Trophoblast cell (in vitro differentiated cells and primary cell): Measurements from ENCODE around the gene ASPDH.

Source experiments
- DNase-seq, 2 donors: peaks; one replicate each; pipeline ENCODE4 v3.0.0-alpha.2; 2016
- H2AFZ ChIP-seq: 2 replicates; pipeline ENCODE4 v1.6.1; 2013; ENCODE audit warnings: low read length, moderate library complexity, mild to moderate bottlenecking; ENCODE audit not compliant: insufficient read depth, poor library complexity
- H2AK5ac ChIP-seq: 2 replicates; pipeline ENCODE4 v1.6.1; 2013; ENCODE audit warnings: mild to moderate bottlenecking, low read length
- H2BK120ac ChIP-seq: 2 replicates; pipeline ENCODE4 v1.6.1; 2013; ENCODE audit warnings: low read length, mild to moderate bottlenecking, moderate library complexity; ENCODE audit not compliant: insufficient read depth, poor library complexity
- H2BK12ac ChIP-seq: 2 replicates; pipeline ENCODE4 v1.6.1; 2013; ENCODE audit warnings: mild to moderate bottlenecking, low read length, moderate library complexity
- H2BK5ac ChIP-seq: 2 replicates; pipeline ENCODE4 v1.6.1; 2013; ENCODE audit warnings: low read length, low read depth, moderate library complexity, mild to moderate bottlenecking; ENCODE audit not compliant: poor library complexity
- H3K14ac ChIP-seq: 2 replicates; pipeline ENCODE4 v1.6.1; 2013; ENCODE audit warnings: mild to moderate bottlenecking, low read length
- H3K18ac ChIP-seq: 2 replicates; pipeline ENCODE4 v1.6.1; 2013; ENCODE audit warnings: mild to moderate bottlenecking, low read length
- H3K23ac ChIP-seq: 2 replicates; pipeline ENCODE4 v1.6.1; 2013; ENCODE audit warnings: low read length
- H3K27ac ChIP-seq: 2 replicates; pipeline ENCODE4 v1.5.1; 2013; ENCODE audit warnings: low read depth, mild to moderate bottlenecking, inconsistent platforms, low read length, moderate library complexity
- H3K27me3 ChIP-seq: 2 replicates; pipeline ENCODE4 v1.6.1; 2013; ENCODE audit warnings: inconsistent platforms, mild to moderate bottlenecking, low read length, moderate library complexity; ENCODE audit not compliant: insufficient read depth
- H3K36me3 ChIP-seq, 2 experiments: 1 replicate in 1 of 2; 2 replicates in 1 of 2; pipeline ENCODE4 v1.6.1; 2013; ENCODE audit warnings: low read length in 2 of 2, mild to moderate bottlenecking in 2 of 2, moderate library complexity in 1 of 2; ENCODE audit not compliant: insufficient read depth in 2 of 2, control insufficient read depth in 1 of 2
- H3K4ac ChIP-seq: 2 replicates; pipeline ENCODE4 v1.6.1; 2013; ENCODE audit warnings: low read depth, mild to moderate bottlenecking, low read length, moderate library complexity
- H3K4me1 ChIP-seq, 2 experiments: 1 replicate in 1 of 2; 2 replicates in 1 of 2; pipeline ENCODE4 v1.6.1; 2013; ENCODE audit warnings: low read length in 2 of 2, mild to moderate bottlenecking in 2 of 2, moderate library complexity in 1 of 2; ENCODE audit not compliant: insufficient read depth in 2 of 2, control insufficient read depth in 1 of 2
- H3K4me2 ChIP-seq: 2 replicates; pipeline ENCODE4 v1.6.1; 2013; ENCODE audit warnings: inconsistent platforms, mild to moderate bottlenecking, low read length, moderate library complexity
- H3K4me3 ChIP-seq: 2 replicates; pipeline ENCODE4 v1.5.1; 2013; ENCODE audit warnings: mild to moderate bottlenecking, low read depth, low read length, inconsistent platforms
- H3K79me1 ChIP-seq: one replicate; pipeline ENCODE4 v1.6.1; 2013; ENCODE audit warnings: low read length
- H3K79me2 ChIP-seq: 2 replicates; pipeline ENCODE4 v1.6.1; 2013; ENCODE audit warnings: low read length, mild to moderate bottlenecking; ENCODE audit not compliant: control insufficient read depth, insufficient read depth, poor library complexity
- H3K9ac ChIP-seq: 2 replicates; pipeline ENCODE4 v1.6.1; 2013; ENCODE audit warnings: mild to moderate bottlenecking, low read length
- H3K9me3 ChIP-seq: 2 replicates; pipeline ENCODE4 v1.6.1; 2013; ENCODE audit warnings: low read depth, mild to moderate bottlenecking, control low read depth, inconsistent platforms, low read length; ENCODE audit not compliant: insufficient read depth
- H4K12ac ChIP-seq: 2 replicates; pipeline ENCODE4 v1.6.1; 2013; ENCODE audit warnings: low read depth, mild to moderate bottlenecking, low read length, moderate library complexity
- H4K8ac ChIP-seq: 2 replicates; pipeline ENCODE4 v1.6.1; 2013; ENCODE audit warnings: low read depth, mild to moderate bottlenecking, low read length, moderate library complexity
- H4K91ac ChIP-seq: one replicate; pipeline ENCODE4 v1.6.1; 2013; ENCODE audit warnings: low read depth, mild to moderate bottlenecking, low read length, moderate library complexity
- WGBS: extraction: QIAGEN DNeasy Blood & Tissue Kit; methylation state at CpG from one replicate; pipeline ENCODE4 v1.1.7; 2013; ENCODE audit warnings: missing lambda C conversion rate; ENCODE audit not compliant: insufficient read length, insufficient coverage; ENCODE audit errors: extremely low coverage; 5-methylcytosine and 5-hydroxymethylcytosine counted together

ASPDH gene

DNA sequence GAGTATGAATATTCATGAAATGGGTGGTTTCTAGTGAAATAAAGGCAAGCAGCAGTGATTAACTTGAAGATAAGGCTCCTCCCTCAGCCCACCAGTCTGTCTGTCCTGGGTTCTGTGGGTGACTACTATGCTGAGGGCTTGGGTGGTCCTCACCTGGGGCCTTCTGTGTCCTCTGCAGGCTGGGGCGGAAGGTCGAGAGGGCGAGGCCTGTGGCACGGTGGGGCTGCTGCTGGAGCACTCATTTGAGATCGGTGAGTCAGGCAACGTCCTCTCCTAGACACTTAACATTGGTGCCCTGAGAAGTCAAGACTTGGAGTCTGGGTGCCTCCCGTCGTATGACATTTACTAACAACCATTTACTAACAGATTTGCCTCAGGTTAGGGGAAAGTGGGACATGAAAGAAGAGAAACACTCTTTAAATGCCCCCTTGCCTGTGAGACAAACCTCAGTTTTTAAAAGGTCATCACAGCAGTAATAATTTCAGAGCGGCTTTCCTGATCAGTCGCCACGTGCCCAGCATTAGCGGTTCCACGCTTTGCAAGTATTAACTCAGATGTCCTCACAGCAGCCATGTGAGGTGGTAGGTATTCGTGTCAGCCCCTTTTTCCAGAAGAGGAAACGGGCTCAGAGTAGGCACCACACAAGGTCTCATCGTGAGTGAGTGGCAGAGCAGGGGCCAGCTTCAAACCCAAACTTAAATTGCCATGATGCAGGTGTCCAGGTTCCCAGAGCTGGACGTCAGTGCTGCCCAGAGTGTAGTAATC is 35.8 kb downstream of the ASPDH start:
- no peak overlapping the region for H2BK12ac ChIP-seq
- H3K79me1 ChIP-seq: peaks cover 3% of the 10 kb centered on the region
- no peak overlapping the region for H3K14ac ChIP-seq
- WGBS: no CpG with 5 or more reads among the region's 17 CpGs
- H3K18ac ChIP-seq: no peak overlapping the region
- no peak overlapping the region for H3K27ac ChIP-seq
- H4K91ac ChIP-seq: no peak overlapping the region
- peaks cover 4% of the 10 kb centered on the region for H3K9me3 ChIP-seq
- H3K4me3 ChIP-seq: no peak overlapping the region
- H3K36me3 ChIP-seq: peaks cover 44 to 45% of the 10 kb centered on the region in 2 experiments
- no peak overlapping the region for H2BK120ac ChIP-seq
- no peak overlapping the region for H4K8ac ChIP-seq
- peaks cover 5% of the 10 kb centered on the region for H3K79me2 ChIP-seq
- peak overlapping the region; percentile 60 for H3K4ac ChIP-seq
- no peak overlapping the region for H2AK5ac ChIP-seq
- no peak overlapping the region for H2BK5ac ChIP-seq
- H3K4me2 ChIP-seq: no peak overlapping the region
- H3K23ac ChIP-seq: no peak overlapping the region
- DNase-seq: no peak
- peak overlapping the region; percentile 48 for H3K9ac ChIP-seq
- H4K12ac ChIP-seq: no peak overlapping the region
- H2AFZ ChIP-seq: no peak overlapping the region
- no peaks in the 10 kb centered on the region for H3K27me3 ChIP-seq
- peaks cover 3 to 13% of the 10 kb centered on the region in 2 experiments for H3K4me1 ChIP-seq

DNA sequence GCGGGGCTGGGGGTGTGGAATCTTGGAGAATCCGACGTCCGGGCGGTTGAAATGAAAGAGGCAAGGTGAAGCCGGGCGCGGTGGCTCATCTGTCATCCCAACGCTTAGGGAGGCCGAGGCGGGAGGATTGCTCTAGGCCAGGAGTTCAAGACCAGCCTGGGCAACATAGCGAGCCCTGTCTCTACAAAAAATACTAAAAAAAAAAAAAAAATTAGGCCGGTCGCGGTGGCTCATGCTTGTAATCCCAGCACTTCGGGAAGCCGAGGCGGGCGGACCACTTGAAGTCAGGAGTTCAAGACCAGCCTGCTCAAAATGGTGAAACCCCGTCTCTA is 36.8 kb downstream of the ASPDH start:
- Histone ChIP-seq H2AFZ (no peak overlapping the region), H3K4me1 (peaks cover 3 to 13% of the 10 kb centered on the region in 2 experiments)
- no CpG with 5 or more reads among the region's 20 CpGs for WGBS

GRCh38 chr19:50476224-50476906 is 37.3 kb downstream of the ASPDH start, which contains the start of the genes EMC10 and GARIN5A:
TSS of gene EMC10 (plus strand) at chr19:50476507. CDS start at chr19:50476545, 38 bp downstream.
TSS of gene GARIN5A (minus strand) at chr19:50476848. CDS start at chr19:50476388, 460 bp downstream.
- H2BK12ac ChIP-seq: no peak within 1 kb of the TSS
- no CpG with 5 or more reads among the region's 58 CpGs for WGBS
- H3K9ac ChIP-seq: peak within 1 kb of the TSS; percentile 89
- H4K91ac ChIP-seq: peak within 1 kb of the TSS; percentile 93
- peak within 1 kb of the TSS; percentile 78 for H3K4me2 ChIP-seq
- peak within 1 kb of the TSS; percentile 91 for H2AFZ ChIP-seq
- no peak within 1 kb of the TSS for H3K23ac ChIP-seq
- peak within 1 kb of the TSS; percentile 69 for H2BK120ac ChIP-seq
- peaks cover 32 to 33% of the 10 kb centered on the region in 2 experiments for H3K36me3 ChIP-seq
- H3K4me1 ChIP-seq: peaks cover 3 to 13% of the 10 kb centered on the region in 2 experiments
- peak within 1 kb of the TSS; percentile 98 for H4K8ac ChIP-seq
- H2BK5ac ChIP-seq: peak within 1 kb of the TSS; percentile 65
- H3K79me2 ChIP-seq: peaks cover 5% of the 10 kb centered on the region
- DNase-seq: peak; percentile 96 to 98
- H3K27me3 ChIP-seq: no peaks in the 10 kb centered on the region
- H3K4me3 ChIP-seq: peak within 1 kb of the TSS; percentile 83
- peak within 1 kb of the TSS; percentile 96 for H4K12ac ChIP-seq
- H3K14ac ChIP-seq: peak within 1 kb of the TSS; percentile 97
- peak within 1 kb of the TSS; percentile 82 for H3K27ac ChIP-seq
- H2AK5ac ChIP-seq: peak within 1 kb of the TSS; percentile 58
- peak within 1 kb of the TSS; percentile 88 for H3K18ac ChIP-seq
- peak within 1 kb of the TSS; percentile 73 for H3K4ac ChIP-seq
- peaks cover 4% of the 10 kb centered on the region for H3K9me3 ChIP-seq
- peaks cover 3% of the 10 kb centered on the region for H3K79me1 ChIP-seq

More for the DNA sequence above, 36.8 kb downstream of the ASPDH start:
- Histone ChIP-seq H3K27me3 (no peaks in the 10 kb centered on the region), H3K27ac (no peak overlapping the region), H3K79me2 (peaks cover 5% of the 10 kb centered on the region), H2AK5ac (no peak overlapping the region), H3K14ac (no peak overlapping the region), H3K4ac (no peak overlapping the region), H2BK5ac (no peak overlapping the region), H3K4me3 (peak overlapping the region; percentile 83), H2BK120ac (no peak overlapping the region), H3K9me3 (peaks cover 4% of the 10 kb centered on the region), H3K4me2 (peak overlapping the region; percentile 78), H3K9ac (no peak overlapping the region), H3K18ac (no peak overlapping the region), H4K8ac (no peak overlapping the region), H4K12ac (no peak overlapping the region), H2BK12ac (no peak overlapping the region), H3K36me3 (peaks cover 37 to 38% of the 10 kb centered on the region in 2 experiments), H3K79me1 (peaks cover 3% of the 10 kb centered on the region), H3K23ac (no peak overlapping the region), H4K91ac (no peak overlapping the region)
- DNase-seq: no peak

GRCh38 chr19:50475736-50476223 is 37.9 kb downstream of the ASPDH start:
- Histone ChIP-seq H3K27me3 (no peaks in the 10 kb centered on the region), H3K23ac (no peak overlapping the region), H3K4me3 (peak overlapping the region; percentile 55), H2BK120ac (no peak overlapping the region), H3K9me3 (peaks cover 4% of the 10 kb centered on the region), H2BK12ac (no peak overlapping the region), H3K79me2 (peaks cover 5% of the 10 kb centered on the region), H3K4ac (no peak overlapping the region), H3K27ac (no peak overlapping the region), H3K14ac (no peak overlapping the region), H4K91ac (peak overlapping the region; percentile 59), H3K18ac (peak overlapping the region; percentile 74), H2AK5ac (peak overlapping the region; percentile 58), H2BK5ac (no peak overlapping the region), H3K9ac (no peak overlapping the region), H3K36me3 (peaks cover 26 to 27% of the 10 kb centered on the region in 2 experiments), H3K4me1 (peaks cover 3 to 13% of the 10 kb centered on the region in 2 experiments), H4K12ac (no peak overlapping the region), H4K8ac (peak overlapping the region; percentile 96), H3K79me1 (peaks cover 3% of the 10 kb centered on the region), H3K4me2 (peak overlapping the region; percentile 78), H2AFZ (peak overlapping the region; percentile 68)
- WGBS: no CpG with 5 or more reads among the region's 29 CpGs
- DNase-seq: no peak
